NB4 (cell line): ENCODE results near the gene WASL.

Source experiments
- MYC ChIP-seq: IDR thresholded peaks from 2 replicates; pipeline ENCODE4 v1.6.1; 2011; ENCODE audit warnings: low read depth, low read length
- POLR2A ChIP-seq: IDR thresholded peaks from 2 replicates; pipeline ENCODE4 v1.6.1; 2011; ENCODE audit warnings: mild to moderate bottlenecking; ENCODE audit not compliant: insufficient read length; ENCODE audit errors: extremely low read depth
- TF ChIP-seq, protein P1 (sequence below): IDR thresholded peaks from one replicate; pipeline ENCODE4 v1.5.1; 2012; ENCODE audit warnings: low read depth, low read length

DNA sequence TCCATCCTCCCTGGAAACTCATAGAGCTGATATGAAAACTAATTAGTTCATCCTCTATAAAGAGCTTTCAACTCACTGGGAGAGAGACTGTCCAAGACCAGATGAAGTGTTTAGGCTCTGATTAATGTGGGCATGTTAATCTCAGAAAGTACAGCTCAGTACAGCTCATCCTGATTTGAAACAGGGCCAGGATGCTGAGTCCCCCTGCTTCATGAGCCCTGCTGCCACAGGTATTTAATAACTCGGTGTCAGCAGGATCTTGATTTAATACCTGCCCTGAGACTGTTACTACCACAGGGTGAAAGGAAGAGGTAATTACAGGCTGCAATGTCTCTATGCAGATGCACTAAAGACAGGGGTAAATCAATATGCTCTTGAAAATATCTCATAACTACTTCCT is 82.3 kb downstream of the WASL start:
- TF ChIP-seq, protein P1, sequence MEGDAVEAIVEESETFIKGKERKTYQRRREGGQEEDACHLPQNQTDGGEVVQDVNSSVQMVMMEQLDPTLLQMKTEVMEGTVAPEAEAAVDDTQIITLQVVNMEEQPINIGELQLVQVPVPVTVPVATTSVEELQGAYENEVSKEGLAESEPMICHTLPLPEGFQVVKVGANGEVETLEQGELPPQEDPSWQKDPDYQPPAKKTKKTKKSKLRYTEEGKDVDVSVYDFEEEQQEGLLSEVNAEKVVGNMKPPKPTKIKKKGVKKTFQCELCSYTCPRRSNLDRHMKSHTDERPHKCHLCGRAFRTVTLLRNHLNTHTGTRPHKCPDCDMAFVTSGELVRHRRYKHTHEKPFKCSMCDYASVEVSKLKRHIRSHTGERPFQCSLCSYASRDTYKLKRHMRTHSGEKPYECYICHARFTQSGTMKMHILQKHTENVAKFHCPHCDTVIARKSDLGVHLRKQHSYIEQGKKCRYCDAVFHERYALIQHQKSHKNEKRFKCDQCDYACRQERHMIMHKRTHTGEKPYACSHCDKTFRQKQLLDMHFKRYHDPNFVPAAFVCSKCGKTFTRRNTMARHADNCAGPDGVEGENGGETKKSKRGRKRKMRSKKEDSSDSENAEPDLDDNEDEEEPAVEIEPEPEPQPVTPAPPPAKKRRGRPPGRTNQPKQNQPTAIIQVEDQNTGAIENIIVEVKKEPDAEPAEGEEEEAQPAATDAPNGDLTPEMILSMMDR: no peak
- TF ChIP-seq POLR2A (no peak), MYC (no peak)
